Stomach (tissue), 9 donors: ENCODE data around the gene EXOC4. TPM values are rescaled to one million over a fixed set of nuclear protein-coding genes. Genes with fewer than 3 reads are reported as not detected.

Experiments used
- DNase-seq, 2 donors: peaks; one replicate each; pipeline versions ENCODE4 v3.0.0 to v3.0.0-alpha.2; 2013 to 2019
- H3K27ac ChIP-seq, 5 donors: fragments of 200-600 bp in 4 of 5; sonication (generic) in 4 of 5; one replicate each; pipeline ENCODE4 v1.5.1; 2013 to 2019; ENCODE audit warnings: mild to moderate bottlenecking in 1 of 5, moderate library complexity in 1 of 5
- H3K27me3 ChIP-seq, 3 donors: fragments of 200-600 bp; sonication (generic); one replicate each; pipeline ENCODE4 v1.5.1; 2017 to 2019; ENCODE audit warnings: mixed run types in 1 of 3
- H3K36me3 ChIP-seq, 4 donors: fragments of 200-600 bp; sonication (generic); 1 replicate in 3 of 4; 2 replicates in 1 of 4; pipeline ENCODE4 v1.5.1; 2016 to 2019
- H3K4me1 ChIP-seq, 4 donors: fragments of 200-600 bp; sonication (generic); one replicate each; pipeline ENCODE4 v1.5.1; 2016 to 2019
- H3K4me3 ChIP-seq, 4 donors: fragments of 200-600 bp; sonication (generic) in 3 of 4; one replicate each; pipeline ENCODE4 v1.5.1; 2016 to 2019; ENCODE audit warnings: mild to moderate bottlenecking in 1 of 4
- H3K9me3 ChIP-seq, 4 donors: fragments of 200-600 bp; sonication (generic); one replicate each; pipeline ENCODE4 v1.5.1; 2016 to 2019
- EP300 ChIP-seq: sonication (generic); formaldehyde crosslinking; IDR thresholded peaks from one replicate; pipeline ENCODE4 v1.6.1; 2017; ENCODE audit warnings: antibody characterized with exemption
- POLR2A ChIP-seq, 4 donors: fragments of 450-650 bp; IDR thresholded peaks; one replicate each; pipeline ENCODE4 v1.6.1; 2016; ENCODE audit warnings: antibody characterized with exemption in 4 of 4, control low read depth in 2 of 4, mild to moderate bottlenecking in 1 of 4, moderate library complexity in 1 of 4
- POLR2AphosphoS5 ChIP-seq, 3 donors: sonication (generic); formaldehyde crosslinking; IDR thresholded peaks; one replicate each; pipeline ENCODE4 v1.6.1; 2016; ENCODE audit warnings: antibody characterized with exemption in 3 of 3
- WGBS, 5 donors: extraction: QIAGEN DNeasy Blood & Tissue Kit in 3 of 5; methylation state at CpG; one replicate each; pipeline versions ENCODE4 v1.1.5 to v1.1.7; 2013 to 2018; 5-methylcytosine and 5-hydroxymethylcytosine counted together
- intact Hi-C: fragments of 100-400 bp; cut with DNase I; formaldehyde crosslinking; loops from one replicate; pipeline ENCODE4 v1.15.1; 2023; ENCODE audit warnings: low total_unique reads
- polyA plus RNA-seq, 3 donors: library from polyadenylated mRNA; stranded (reverse); fragments of 200-250 nt; gene quantifications; one replicate each; pipeline ENCODE4 v1.2.3, GENCODE V29; 2013
- total RNA-seq, 5 donors: library from RNA; depleted of rRNA; stranded (reverse); fragments of >200 nt; gene quantifications; one replicate each; pipeline versions ENCODE4 v1.1.0 to v1.2.3, GENCODE V29; 2014 to 2016
- TF ChIP-seq, protein P1 (sequence below), 7 experiments: fragments of 450-650 bp in 4 of 7; fragments of 200-600 bp in 3 of 7; sonication (generic) in 3 of 7; IDR thresholded peaks; one replicate each; pipeline ENCODE4 v1.5.1; 2016 to 2019; ENCODE audit warnings: antibody characterized with exemption in 7 of 7, control low read depth in 2 of 7, mild to moderate bottlenecking in 1 of 7
- donor health status: healthy with polysubstance abuse.
- donor health status: Bipolar disorder and iron deficiency.
- donor health status: healthy.

The EXOC4 gene
- total and polyA plus RNA-seq, 8 donors = 14.1 to 339 (median 61.1) TPM

DNA sequence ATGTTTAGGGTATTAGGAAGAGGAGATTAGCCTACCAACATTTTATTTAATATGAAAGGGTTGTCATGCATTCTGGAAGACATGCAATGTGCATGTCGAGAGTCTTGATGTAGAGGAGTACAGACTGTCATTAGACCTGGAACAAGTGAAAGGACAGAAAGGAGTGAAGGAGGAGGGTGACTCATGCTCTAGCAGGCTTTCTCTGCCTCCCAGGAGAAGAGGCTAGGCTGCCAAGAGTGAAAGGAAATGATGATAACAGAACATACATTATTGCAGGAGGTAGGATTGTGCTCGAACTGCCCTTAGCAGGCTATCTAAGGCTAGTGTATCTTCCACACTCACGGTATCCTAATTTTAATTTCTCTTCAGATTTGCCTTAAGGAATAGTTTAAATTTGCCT lies 228.8 kb downstream of the EXOC4 start:
- peaks cover 0 to 48% (median 24%) of the 10 kb centered on the region in 4 donors for H3K36me3 ChIP-seq
- no peak overlapping the region for H3K4me3 ChIP-seq
- no peak overlapping the region for H3K27ac ChIP-seq
- 73 to 85% (median 81%) methylated on average over 3 of the region's 3 CpGs for WGBS, 5 donors
- DNase-seq = no peak
- TF ChIP-seq, protein P1, sequence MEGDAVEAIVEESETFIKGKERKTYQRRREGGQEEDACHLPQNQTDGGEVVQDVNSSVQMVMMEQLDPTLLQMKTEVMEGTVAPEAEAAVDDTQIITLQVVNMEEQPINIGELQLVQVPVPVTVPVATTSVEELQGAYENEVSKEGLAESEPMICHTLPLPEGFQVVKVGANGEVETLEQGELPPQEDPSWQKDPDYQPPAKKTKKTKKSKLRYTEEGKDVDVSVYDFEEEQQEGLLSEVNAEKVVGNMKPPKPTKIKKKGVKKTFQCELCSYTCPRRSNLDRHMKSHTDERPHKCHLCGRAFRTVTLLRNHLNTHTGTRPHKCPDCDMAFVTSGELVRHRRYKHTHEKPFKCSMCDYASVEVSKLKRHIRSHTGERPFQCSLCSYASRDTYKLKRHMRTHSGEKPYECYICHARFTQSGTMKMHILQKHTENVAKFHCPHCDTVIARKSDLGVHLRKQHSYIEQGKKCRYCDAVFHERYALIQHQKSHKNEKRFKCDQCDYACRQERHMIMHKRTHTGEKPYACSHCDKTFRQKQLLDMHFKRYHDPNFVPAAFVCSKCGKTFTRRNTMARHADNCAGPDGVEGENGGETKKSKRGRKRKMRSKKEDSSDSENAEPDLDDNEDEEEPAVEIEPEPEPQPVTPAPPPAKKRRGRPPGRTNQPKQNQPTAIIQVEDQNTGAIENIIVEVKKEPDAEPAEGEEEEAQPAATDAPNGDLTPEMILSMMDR (IDR thresholded peaks at IDR 0.05) = no peak
- TF ChIP-seq POLR2AphosphoS5 (IDR thresholded peaks at IDR 0.05) = no peak
- no peak for TF ChIP-seq POLR2A (IDR thresholded peaks at IDR 0.05)
- TF ChIP-seq EP300 = no peak
- H3K4me1 ChIP-seq = peaks cover 0 to 5% (median 0%) of the 10 kb centered on the region in 4 donors
- H3K9me3 ChIP-seq = no peaks in the 10 kb centered on the region
- intact Hi-C loops = no loop called here
- no peaks in the 10 kb centered on the region for H3K27me3 ChIP-seq

DNA sequence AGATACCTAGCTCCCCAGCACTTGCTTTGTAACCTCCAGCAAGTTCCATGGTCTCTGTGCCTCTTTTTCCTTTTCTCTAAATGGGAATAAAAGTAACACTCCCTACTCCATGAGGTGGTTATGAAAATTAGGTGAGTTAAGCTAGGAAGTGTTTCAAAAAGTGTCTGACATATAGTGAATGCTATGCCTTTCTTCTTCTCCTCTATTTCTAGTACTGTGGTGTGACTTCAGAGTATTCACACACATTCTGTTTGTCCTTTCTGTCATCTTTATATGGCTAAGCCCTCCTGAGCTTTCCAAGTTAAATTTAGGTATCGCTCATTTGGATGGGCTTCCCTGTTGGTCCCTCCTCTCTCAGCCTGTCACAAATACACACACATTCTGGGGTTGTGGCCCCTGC lies 229.7 kb downstream of the EXOC4 start:
- H3K4me3 ChIP-seq = no peak overlapping the region
- DNase-seq = no peak
- H3K4me1 ChIP-seq = peaks cover 0 to 5% (median 0%) of the 10 kb centered on the region in 4 donors
- intact Hi-C loops = no loop called here
- TF ChIP-seq, protein P1 (IDR thresholded peaks at IDR 0.05) = no peak
- TF ChIP-seq EP300 (no peak), POLR2AphosphoS5 (IDR thresholded peaks at IDR 0.05) (no peak), POLR2A (IDR thresholded peaks at IDR 0.05) (no peak)
- H3K27ac ChIP-seq = no peak overlapping the region
- H3K36me3 ChIP-seq = peaks cover 0 to 39% (median 22%) of the 10 kb centered on the region in 4 donors
- H3K27me3 ChIP-seq = no peaks in the 10 kb centered on the region
- no peaks in the 10 kb centered on the region for H3K9me3 ChIP-seq
- WGBS, 5 donors = 95 to 100% (median 100%) methylated on average over 1 of the region's 1 CpG

GRCh38 chr7:133484086-133484485 lies 231.2 kb downstream of the EXOC4 start:
- Histone ChIP-seq H3K36me3 (peaks cover 0 to 34% (median 21%) of the 10 kb centered on the region in 4 donors), H3K27ac (no peak overlapping the region), H3K4me3 (no peak overlapping the region), H3K4me1 (peaks cover 0 to 5% (median 0%) of the 10 kb centered on the region in 4 donors), H3K9me3 (no peaks in the 10 kb centered on the region), H3K27me3 (no peaks in the 10 kb centered on the region)
- WGBS, 5 donors = 73 to 96% (median 89%) methylated on average over 2 of the region's 2 CpGs
- peak in 1 of 2 donors; percentile 37 for DNase-seq
- TF ChIP-seq EP300 (no peak), POLR2AphosphoS5 (IDR thresholded peaks at IDR 0.05) (no peak), POLR2A (IDR thresholded peaks at IDR 0.05) (no peak)
- TF ChIP-seq, protein P1 (IDR thresholded peaks at IDR 0.05) = no peak
- intact Hi-C loops = no loop called here

DNA sequence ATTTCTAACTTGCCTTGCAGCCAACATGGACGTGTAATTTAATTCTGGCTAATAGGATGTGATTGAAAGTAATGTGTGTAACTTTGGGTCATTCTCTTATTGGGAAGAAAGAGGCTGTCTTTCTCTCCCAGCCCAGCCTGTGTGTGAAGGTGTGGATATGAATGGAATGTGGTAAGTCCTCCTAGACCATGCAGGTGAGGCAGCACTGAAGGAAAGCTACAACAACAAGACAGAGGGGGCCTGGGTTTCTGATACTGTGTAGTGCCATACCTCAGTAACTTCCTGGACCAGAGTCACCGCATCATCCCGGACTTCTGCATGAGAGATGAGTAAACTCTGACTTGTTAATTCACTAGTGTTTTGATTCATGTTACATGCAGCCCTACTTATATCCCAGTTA lies 237.0 kb downstream of the EXOC4 start:
- Histone ChIP-seq H3K9me3 (no peaks in the 10 kb centered on the region), H3K36me3 (peaks cover 0 to 11% (median 4%) of the 10 kb centered on the region in 4 donors), H3K27ac (no peak overlapping the region), H3K4me1 (no peaks in the 10 kb centered on the region), H3K27me3 (no peaks in the 10 kb centered on the region), H3K4me3 (no peak overlapping the region)
- TF ChIP-seq POLR2A (IDR thresholded peaks at IDR 0.05) (no peak), POLR2AphosphoS5 (IDR thresholded peaks at IDR 0.05) (no peak), EP300 (no peak)
- TF ChIP-seq, protein P1 (IDR thresholded peaks at IDR 0.05) = no peak
- intact Hi-C loops = no loop called here
- WGBS, 5 donors = 91 to 94% (median 93%) methylated on average over 3 of the region's 3 CpGs
- DNase-seq = no peak
